DOHH2 (cell line): ENCODE results near the gene COX19.

Experiments used
- H3F3A ChIP-seq: fragments of 200-600 bp; sonication (generic), shearing (Covaris generic); 2 replicates; pipeline ENCODE4 v1.6.0; 2016; ENCODE audit warnings: antibody characterized with exemption, mild to moderate bottlenecking; ENCODE audit not compliant: control insufficient read depth, insufficient read depth
- H3K27ac ChIP-seq: fragments of 200-600 bp; sonication (generic); 2 replicates; pipeline ENCODE4 v1.5.1; 2014; ENCODE audit warnings: low read depth, mild to moderate bottlenecking, low read length, moderate library complexity
- H3K27me3 ChIP-seq: fragments of 200-600 bp; sonication (generic); 2 replicates; pipeline ENCODE4 v1.6.1; 2014; ENCODE audit warnings: mild to moderate bottlenecking, low read length, mixed read lengths; ENCODE audit not compliant: control insufficient read depth
- H3K36me3 ChIP-seq: fragments of 200-600 bp; sonication (generic); 2 replicates; pipeline ENCODE4 v1.6.1; 2014; ENCODE audit warnings: mild to moderate bottlenecking, low read length, moderate library complexity, mixed read lengths; ENCODE audit not compliant: control insufficient read depth
- H3K4me1 ChIP-seq: fragments of 200-600 bp; sonication (generic); 2 replicates; pipeline ENCODE4 v1.6.1; 2014; ENCODE audit warnings: mild to moderate bottlenecking, low read length, mixed read lengths; ENCODE audit not compliant: control insufficient read depth
- H3K4me2 ChIP-seq: fragments of 200-600 bp; sonication (generic); 2 replicates; pipeline ENCODE4 v1.6.0; 2014; ENCODE audit warnings: mild to moderate bottlenecking, low read length, moderate library complexity
- H3K4me3 ChIP-seq: fragments of 200-600 bp; sonication (generic); 2 replicates; pipeline ENCODE4 v1.5.1; 2014; ENCODE audit warnings: mild to moderate bottlenecking, low read length, mixed read lengths
- H3K79me2 ChIP-seq: fragments of 200-600 bp; sonication (generic); 2 replicates; pipeline ENCODE4 v1.6.1; 2014; ENCODE audit warnings: mild to moderate bottlenecking, low read length, mixed read lengths; ENCODE audit not compliant: control insufficient read depth
- H3K9me2 ChIP-seq: fragments of 200-600 bp; sonication (generic); replicated peaks from 2 replicates; pipeline ENCODE4 v1.6.1; 2014; ENCODE audit warnings: mild to moderate bottlenecking, low read length, mixed read lengths; ENCODE audit not compliant: control insufficient read depth
- H3K9me3 ChIP-seq: fragments of 200-600 bp; sonication (generic); 2 replicates; pipeline ENCODE4 v1.6.1; 2014; ENCODE audit warnings: antibody characterized with exemption, low read length, mixed read lengths; ENCODE audit not compliant: control insufficient read depth, insufficient read depth
- H4K20me1 ChIP-seq: fragments of 200-600 bp; sonication (generic); 2 replicates; pipeline ENCODE4 v1.6.0; 2014; ENCODE audit warnings: low read depth, mild to moderate bottlenecking, antibody characterized with exemption, low read length, moderate library complexity; ENCODE audit not compliant: control insufficient read depth, insufficient read depth
- EZH2phosphoT487 ChIP-seq: fragments of 200-600 bp; sonication (generic); IDR thresholded peaks from 2 replicates; pipeline ENCODE4 v1.6.1; 2017; ENCODE audit warnings: borderline replicate concordance, mild to moderate bottlenecking, antibody characterized with exemption, low read length, moderate library complexity, mixed read lengths
- TF ChIP-seq, protein P1 (sequence below): fragments of 200-600 bp; sonication (generic); IDR thresholded peaks from one replicate; pipeline ENCODE4 v1.5.1; 2014; ENCODE audit warnings: antibody characterized with exemption, mild to moderate bottlenecking, low read depth, low read length; ENCODE audit not compliant: poor library complexity, severe bottlenecking

Gene COX19

DNA sequence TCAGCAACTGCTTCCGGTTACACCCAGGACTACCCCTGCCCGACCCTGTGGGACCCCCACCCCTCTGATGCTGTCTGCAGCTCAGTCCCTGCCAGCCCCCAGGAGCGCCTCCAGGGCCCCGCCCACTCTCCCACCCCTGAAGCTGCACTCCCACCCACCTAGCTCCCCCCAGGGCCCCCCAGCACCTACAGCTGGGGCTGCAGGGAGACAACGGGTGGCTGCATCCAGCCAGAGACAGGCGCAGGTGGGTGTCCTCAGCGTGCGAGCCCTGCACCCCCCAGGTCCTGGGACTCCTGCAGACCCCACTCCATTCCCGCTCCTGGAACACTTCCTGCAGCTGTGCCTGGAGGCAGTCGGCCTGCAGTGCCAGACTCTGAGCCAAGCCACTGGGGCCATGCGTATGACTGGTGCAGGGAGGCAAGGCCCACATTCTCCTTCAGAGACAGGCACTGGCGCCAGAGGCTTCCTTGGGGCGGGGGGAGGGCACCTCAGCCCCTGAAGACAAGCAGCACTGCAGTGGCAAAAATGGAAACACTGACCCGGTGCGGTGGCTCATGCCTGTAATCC, 13.7 kb upstream of the COX19 start:
- no peak for TF ChIP-seq EZH2phosphoT487
- TF ChIP-seq, protein P1, sequence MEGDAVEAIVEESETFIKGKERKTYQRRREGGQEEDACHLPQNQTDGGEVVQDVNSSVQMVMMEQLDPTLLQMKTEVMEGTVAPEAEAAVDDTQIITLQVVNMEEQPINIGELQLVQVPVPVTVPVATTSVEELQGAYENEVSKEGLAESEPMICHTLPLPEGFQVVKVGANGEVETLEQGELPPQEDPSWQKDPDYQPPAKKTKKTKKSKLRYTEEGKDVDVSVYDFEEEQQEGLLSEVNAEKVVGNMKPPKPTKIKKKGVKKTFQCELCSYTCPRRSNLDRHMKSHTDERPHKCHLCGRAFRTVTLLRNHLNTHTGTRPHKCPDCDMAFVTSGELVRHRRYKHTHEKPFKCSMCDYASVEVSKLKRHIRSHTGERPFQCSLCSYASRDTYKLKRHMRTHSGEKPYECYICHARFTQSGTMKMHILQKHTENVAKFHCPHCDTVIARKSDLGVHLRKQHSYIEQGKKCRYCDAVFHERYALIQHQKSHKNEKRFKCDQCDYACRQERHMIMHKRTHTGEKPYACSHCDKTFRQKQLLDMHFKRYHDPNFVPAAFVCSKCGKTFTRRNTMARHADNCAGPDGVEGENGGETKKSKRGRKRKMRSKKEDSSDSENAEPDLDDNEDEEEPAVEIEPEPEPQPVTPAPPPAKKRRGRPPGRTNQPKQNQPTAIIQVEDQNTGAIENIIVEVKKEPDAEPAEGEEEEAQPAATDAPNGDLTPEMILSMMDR: no peak
- Histone ChIP-seq H3K4me2 (no peak overlapping the region), H3K4me1 (peaks cover 30% of the 10 kb centered on the region), H3K79me2 (no peaks in the 10 kb centered on the region), H4K20me1 (no peaks in the 10 kb centered on the region), H3K36me3 (no peaks in the 10 kb centered on the region), H3K9me2 (no peaks in the 10 kb centered on the region), H3K4me3 (no peak overlapping the region), H3K27ac (no peak overlapping the region), H3K9me3 (no peaks in the 10 kb centered on the region), H3K27me3 (peaks cover 10% of the 10 kb centered on the region), H3F3A (peaks cover 3% of the 10 kb centered on the region; the same call in 1 of the 2 replicates)

DNA sequence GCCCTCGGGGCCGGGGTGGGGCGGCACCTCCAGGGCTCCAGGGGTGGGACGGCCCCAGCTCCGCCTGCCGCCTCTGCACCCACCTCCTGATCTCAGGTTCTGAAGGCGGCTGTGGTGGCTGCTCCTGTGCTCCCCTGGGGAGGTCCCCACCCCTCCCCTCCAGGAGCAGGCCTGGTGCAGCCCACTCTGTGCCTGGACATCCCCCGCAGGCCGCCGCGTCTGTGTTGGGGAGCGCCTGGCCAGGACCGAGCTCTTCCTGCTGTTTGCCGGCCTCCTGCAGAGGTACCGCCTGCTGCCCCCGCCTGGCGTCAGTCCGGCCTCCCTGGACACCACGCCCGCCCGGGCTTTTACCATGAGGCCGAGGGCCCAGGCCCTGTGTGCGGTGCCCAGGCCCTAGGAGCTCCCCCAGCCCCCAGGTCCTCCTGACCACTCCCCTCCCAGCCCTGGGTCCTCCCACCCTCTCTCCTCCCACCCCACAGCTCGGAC, 13.1 kb upstream of the COX19 start:
- Histone ChIP-seq H3K4me1 (peaks cover 25% of the 10 kb centered on the region), H3K9me2 (no peaks in the 10 kb centered on the region), H4K20me1 (no peaks in the 10 kb centered on the region), H3K4me2 (no peak overlapping the region), H3K79me2 (no peaks in the 10 kb centered on the region), H3K4me3 (no peak overlapping the region), H3K27ac (no peak overlapping the region), H3K36me3 (no peaks in the 10 kb centered on the region), H3F3A (0 out of 2 replicates have a peak, but pooled peaks cover 3% of the 10 kb centered on the region), H3K27me3 (peaks cover 10% of the 10 kb centered on the region), H3K9me3 (no peaks in the 10 kb centered on the region)
- TF ChIP-seq, protein P1: no peak
- no peak for TF ChIP-seq EZH2phosphoT487

DNA sequence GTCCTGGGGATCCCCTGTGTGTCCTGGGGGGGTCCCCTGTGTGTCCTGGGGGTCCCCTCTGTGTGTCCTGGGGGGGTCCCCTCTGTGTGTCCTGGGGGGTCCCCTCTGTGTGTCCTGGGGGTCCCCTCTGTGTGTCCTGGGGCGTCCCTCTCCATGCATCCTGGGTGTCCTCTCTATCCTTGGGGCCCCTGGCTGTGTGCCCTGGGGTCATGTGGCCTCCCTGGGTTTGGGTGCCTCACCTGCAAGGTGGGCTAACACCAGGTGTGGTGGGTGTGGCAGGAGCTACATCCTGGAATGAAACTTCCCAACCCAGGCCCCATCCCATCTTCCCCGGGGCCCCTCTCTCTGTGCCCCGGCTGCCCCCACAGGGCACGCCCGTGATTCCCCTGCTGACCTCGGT, 12.6 kb upstream of the COX19 start:
- H3K4me3 ChIP-seq: no peak overlapping the region

More for the DNA sequence above, 12.6 kb upstream of the COX19 start:
- H3K9me2 ChIP-seq: no peaks in the 10 kb centered on the region
- H3K27ac ChIP-seq: no peak overlapping the region
- H4K20me1 ChIP-seq: no peaks in the 10 kb centered on the region
- H3K79me2 ChIP-seq: no peaks in the 10 kb centered on the region
- no peaks in the 10 kb centered on the region for H3K9me3 ChIP-seq
- H3F3A ChIP-seq: 0 out of 2 replicates have a peak, but pooled peaks cover 3% of the 10 kb centered on the region
- H3K36me3 ChIP-seq: no peaks in the 10 kb centered on the region
- TF ChIP-seq, protein P1: no peak
- no peak for TF ChIP-seq EZH2phosphoT487
- H3K4me1 ChIP-seq: peaks cover 19% of the 10 kb centered on the region
- H3K27me3 ChIP-seq: peaks cover 10% of the 10 kb centered on the region
- H3K4me2 ChIP-seq: no peak overlapping the region
